CD4-positive, alpha-beta T cell treated with Interleukin-2 at 100 ng/mL for 4 hours (primary cell): ENCODE measurements around the gene MYLK2.
A peak's percentile ranks its signal among the peaks of the same experiment; 100 is the strongest.

Experiments
- DNase-seq: peaks from one replicate; pipeline ENCODE4 v3.0.0-alpha.2; 2020; ENCODE audit warnings: low spot score

MYLK2 gene

GRCh38 chr20:31872406-31872805, 53.2 kb downstream of the MYLK2 start:
- DNase-seq: no peak

DNA sequence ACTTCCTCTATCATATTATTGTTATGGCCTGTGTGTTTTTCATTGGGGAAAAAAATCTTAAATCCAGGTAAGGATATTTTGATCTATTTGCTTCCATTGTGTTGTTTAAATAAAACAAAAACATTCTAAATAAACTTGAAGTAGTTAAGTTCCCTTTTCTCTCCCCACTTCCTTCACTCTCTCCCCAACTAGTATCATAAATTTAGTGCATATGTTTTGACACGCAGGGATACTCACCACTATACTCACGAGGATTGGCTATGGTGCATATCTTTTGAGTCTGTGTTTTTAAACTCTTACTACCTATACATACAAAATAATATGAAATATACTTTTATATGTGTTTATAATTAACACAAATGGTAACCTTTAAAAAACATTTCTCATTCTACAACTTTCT, 56.5 kb downstream of the MYLK2 start:
- DNase-seq: no peak

DNA sequence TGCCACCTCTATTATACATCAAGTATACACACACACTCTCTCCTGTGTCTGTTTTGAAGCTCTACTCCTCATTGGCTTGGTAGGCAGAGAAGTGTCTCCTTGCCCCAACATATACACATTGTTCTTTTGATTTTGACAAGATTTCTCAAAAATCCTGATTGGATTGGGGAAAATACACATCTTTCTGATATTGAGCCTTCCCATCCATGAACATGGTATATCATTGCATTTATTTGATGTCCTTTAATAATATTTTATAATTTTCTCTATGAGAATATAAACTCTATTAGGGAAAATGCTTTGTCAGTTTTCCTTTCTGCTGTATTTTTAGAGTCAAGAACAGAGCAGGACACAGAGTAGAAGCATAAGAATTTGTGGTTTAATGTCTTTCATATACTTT, 58.5 kb downstream of the MYLK2 start:
- DNase-seq: no peak

- DNase-seq: peak; percentile 85
Measured at GRCh38 chr20:31879143-31879987, 60.2 kb downstream of the MYLK2 start.

DNA sequence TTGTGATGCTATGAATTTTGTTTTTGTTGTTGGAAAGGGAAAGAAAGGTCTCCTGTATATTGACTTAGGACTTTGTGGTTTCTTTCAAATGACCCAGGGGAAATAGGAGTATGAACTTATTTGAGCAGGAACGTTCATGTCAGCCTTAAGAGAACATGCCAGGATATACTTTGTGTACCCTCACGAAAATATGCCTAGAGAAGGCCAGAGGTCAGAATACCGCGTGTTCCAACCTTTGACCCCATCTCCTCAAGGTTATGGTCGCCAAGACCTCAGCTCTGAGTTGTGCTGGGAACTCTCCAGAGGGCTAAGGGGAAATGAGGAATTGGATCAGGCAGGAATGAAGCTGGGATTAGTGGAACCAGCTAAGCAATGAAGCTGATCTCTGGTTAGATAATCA, 62.8 kb downstream of the MYLK2 start:
- no peak for DNase-seq

GRCh38 chr20:31883829-31884228, 64.7 kb downstream of the MYLK2 start:
- no peak for DNase-seq
